Measurements from ENCODE around the gene MACROD2. TPM values are rescaled to one million over a fixed set of nuclear protein-coding genes. Genes with fewer than 3 reads are reported as not detected.

The MACROD2 gene
- total RNA-seq, 2 donors from 2014 or later, result 8.0 to 19.4 TPM

GRCh38 chr20:15179781-15180180, 1184.5 kb downstream of the MACROD2 start:
- TF ChIP-seq POLR2A (IDR thresholded peaks at IDR 0.05) (no peak), POLR2AphosphoS5 (IDR thresholded peaks at IDR 0.05) (no peak), CTCF (IDR thresholded peaks at IDR 0.05) (no peak)
- Histone ChIP-seq H3K4me3 (no peak overlapping the region), H3K27me3 (replicated peaks; ENCODE audit: insufficient read depth) (no peaks in the 10 kb centered on the region), H3K27ac (no peak overlapping the region), H3K9me3 (no peaks in the 10 kb centered on the region), H3K4me1 (replicated peaks) (no peaks in the 10 kb centered on the region), H3K36me3 (no peaks in the 10 kb centered on the region)
- no peak for DNase-seq (ENCODE audit: low spot score)
- intact Hi-C loops (cut with DNase I), result no loop called here
- 92% methylated on average over 3 of the region's 3 CpGs for WGBS

GRCh38 chr20:15185322-15185721, 1190.0 kb downstream of the MACROD2 start:
- Histone ChIP-seq H3K4me3 (no peak overlapping the region), H3K9me3 (no peaks in the 10 kb centered on the region), H3K36me3 (no peaks in the 10 kb centered on the region), H3K27me3 (replicated peaks; ENCODE audit: insufficient read depth) (no peaks in the 10 kb centered on the region), H3K27ac (no peak overlapping the region), H3K4me1 (replicated peaks) (no peaks in the 10 kb centered on the region)
- DNase-seq (ENCODE audit: low spot score), result no peak
- 62% methylated on average over 3 of the region's 3 CpGs for WGBS
- TF ChIP-seq POLR2A (IDR thresholded peaks at IDR 0.05), result no peak
- TF ChIP-seq POLR2AphosphoS5 (IDR thresholded peaks at IDR 0.05), result no peak
- no peak for TF ChIP-seq CTCF (IDR thresholded peaks at IDR 0.05)
- intact Hi-C loops (cut with DNase I), result no loop called here

- no peak for TF ChIP-seq POLR2AphosphoS5 (IDR thresholded peaks at IDR 0.05)
- TF ChIP-seq CTCF (IDR thresholded peaks at IDR 0.05), result no peak
- TF ChIP-seq POLR2A (IDR thresholded peaks at IDR 0.05), result no peak
Measured at GRCh38 chr20:15185913-15186312, 1190.6 kb downstream of the MACROD2 start.

GRCh38 chr20:15187612-15188011, 1192.3 kb downstream of the MACROD2 start:
- intact Hi-C loops (cut with DNase I), result no loop called here
- no peaks in the 10 kb centered on the region for H3K27me3 ChIP-seq (replicated peaks; ENCODE audit: insufficient read depth)
- no peaks in the 10 kb centered on the region for H3K4me1 ChIP-seq (replicated peaks)
- no peaks in the 10 kb centered on the region for H3K36me3 ChIP-seq
- no peak overlapping the region for H3K4me3 ChIP-seq
- 92% methylated on average over 1 of the region's 1 CpG for WGBS
- no peaks in the 10 kb centered on the region for H3K9me3 ChIP-seq
- no peak overlapping the region for H3K27ac ChIP-seq
- TF ChIP-seq POLR2AphosphoS5 (IDR thresholded peaks at IDR 0.05) (no peak), POLR2A (IDR thresholded peaks at IDR 0.05) (no peak), CTCF (IDR thresholded peaks at IDR 0.05) (no peak)
- DNase-seq (ENCODE audit: low spot score), result no peak

More at GRCh38 chr20:15185913-15186312, 1190.6 kb downstream of the MACROD2 start:
- intact Hi-C loops (cut with DNase I), result no loop called here
- no peak overlapping the region for H3K27ac ChIP-seq
- no peak overlapping the region for H3K4me3 ChIP-seq
- H3K36me3 ChIP-seq, result no peaks in the 10 kb centered on the region
- no peaks in the 10 kb centered on the region for H3K27me3 ChIP-seq (replicated peaks; ENCODE audit: insufficient read depth)
- H3K9me3 ChIP-seq, result no peaks in the 10 kb centered on the region
- WGBS, result 91% methylated on average over 2 of the region's 2 CpGs
- no peak for DNase-seq (ENCODE audit: low spot score)
- no peaks in the 10 kb centered on the region for H3K4me1 ChIP-seq (replicated peaks)

- TF ChIP-seq POLR2AphosphoS5 (IDR thresholded peaks at IDR 0.05) (no peak), POLR2A (IDR thresholded peaks at IDR 0.05) (no peak)
- Histone ChIP-seq H3K9me3 (no peaks in the 10 kb centered on the region), H3K4me1 (replicated peaks) (no peaks in the 10 kb centered on the region), H3K4me3 (no peak overlapping the region), H3K36me3 (no peaks in the 10 kb centered on the region), H3K27me3 (replicated peaks; ENCODE audit: insufficient read depth) (no peaks in the 10 kb centered on the region), H3K27ac (no peak overlapping the region)
- WGBS, result 93% methylated on average over 3 of the region's 3 CpGs
- DNase-seq (ENCODE audit: low spot score), result no peak
- intact Hi-C loops (cut with DNase I), result no loop called here
Measured at GRCh38 chr20:15188415-15188814, 1193.1 kb downstream of the MACROD2 start.
